C4-2B (cell line): Measurements from ENCODE around the gene SNRK.

Experiments
- CTCF ChIP-seq: fragments of 450-650 bp; conservative IDR thresholded peaks from 2 replicates; pipeline ENCODE4 v1.5.1; 2017; ENCODE audit warnings: mild to moderate bottlenecking
- ZFX ChIP-seq: fragments of 450-650 bp; IDR thresholded peaks from 2 replicates; pipeline ENCODE4 v1.6.1; 2017

GRCh38 chr3:43344520-43344919, 58.2 kb downstream of the SNRK start:
- no peak for TF ChIP-seq CTCF
- TF ChIP-seq ZFX, result no peak
